OCI-LY7 (cell line): ENCODE data around the gene GALNT14. TPM values are rescaled to one million over a fixed set of nuclear protein-coding genes. Genes with fewer than 3 reads are reported as not detected.

Experiments
- BruUV-seq: library from RNA; stranded (reverse); fragments of 400-500 nt; replicated peaks from 2 replicates; lab custom pipeline; 2021; lab: Mats Ljungman, UMichigan
- CTCF ChIA-PET: fragments of 300-600 bp; sonication (Branson Sonifier 250); formaldehyde crosslinking; loops from one replicate; lab custom pipeline; 2022; ENCODE audit warnings: antibody characterized with exemption; ENCODE audit not compliant: unreplicated experiment; lab: Charles Lee
- POLR2A ChIA-PET: fragments of 300-600 bp; sonication (Branson Sonifier 250); formaldehyde crosslinking; loops from one replicate; lab custom pipeline; 2022; ENCODE audit warnings: antibody characterized with exemption; lab: Charles Lee
- DNase-seq: peaks from one replicate; pipeline ENCODE4 v3.0.0-alpha.2; 2015; ENCODE audit warnings: low spot score
- H2AFZ ChIP-seq: fragments of 200-600 bp; sonication (generic), shearing (Covaris generic); 2 replicates; pipeline ENCODE4 v1.6.1; 2014; ENCODE audit warnings: mild to moderate bottlenecking, antibody characterized with exemption, low read length, moderate library complexity
- H3K27ac ChIP-seq: fragments of 200-600 bp; sonication (generic); 2 replicates; pipeline ENCODE4 v1.5.1; 2014; ENCODE audit warnings: mixed run types, low read depth, mild to moderate bottlenecking, moderate library complexity, low read length, inconsistent platforms; ENCODE audit not compliant: poor library complexity, severe bottlenecking
- H3K36me3 ChIP-seq: fragments of 200-600 bp; sonication (generic); 2 replicates; pipeline ENCODE4 v1.6.1; 2014; ENCODE audit warnings: mild to moderate bottlenecking, antibody characterized with exemption, low read length, moderate library complexity, mixed read lengths; ENCODE audit not compliant: insufficient read depth
- H3K4me1 ChIP-seq: fragments of 200-600 bp; sonication (generic); 2 replicates; pipeline ENCODE4 v1.5.1; 2014; ENCODE audit warnings: mild to moderate bottlenecking, low read length; ENCODE audit not compliant: insufficient read depth, poor library complexity, severe bottlenecking
- H3K4me2 ChIP-seq: fragments of 200-600 bp; sonication (generic); 2 replicates; pipeline ENCODE4 v1.6.1; 2014; ENCODE audit warnings: mild to moderate bottlenecking, low read length
- H3K4me3 ChIP-seq: fragments of 200-600 bp; sonication (generic); 2 replicates; pipeline ENCODE4 v1.5.1; 2014; ENCODE audit warnings: mild to moderate bottlenecking, low read depth, low read length; ENCODE audit not compliant: poor library complexity, severe bottlenecking
- H3K79me2 ChIP-seq: fragments of 200-600 bp; sonication (generic); 2 replicates; pipeline ENCODE4 v1.6.1; 2016; ENCODE audit warnings: low read depth, mild to moderate bottlenecking, low read length, moderate library complexity, mixed read lengths; ENCODE audit not compliant: insufficient read depth
- H3K9me2 ChIP-seq: fragments of 200-600 bp; sonication (generic); 2 replicates; pipeline ENCODE4 v1.6.1; 2016; ENCODE audit warnings: mild to moderate bottlenecking, low read length, mixed read lengths; ENCODE audit not compliant: insufficient read depth
- H3K9me3 ChIP-seq: fragments of 200-600 bp; sonication (generic); 2 replicates; pipeline ENCODE4 v1.6.1; 2014; ENCODE audit warnings: mild to moderate bottlenecking, mixed run types, low read length, mixed read lengths
- H4K20me1 ChIP-seq: fragments of 200-600 bp; sonication (generic); 2 replicates; pipeline ENCODE4 v1.6.1; 2014; ENCODE audit warnings: mild to moderate bottlenecking, antibody characterized with exemption, low read length, moderate library complexity, mixed read lengths; ENCODE audit not compliant: insufficient read depth
- EZH2phosphoT487 ChIP-seq: fragments of 200-600 bp; sonication (generic); IDR thresholded peaks from 2 replicates; pipeline ENCODE4 v1.6.1; 2018; ENCODE audit warnings: low read depth, borderline replicate concordance, mild to moderate bottlenecking, mixed run types, antibody characterized with exemption, low read length, moderate library complexity, mixed read lengths
- intact Hi-C: fragments of 100-400 bp; cut with micrococcal nuclease; formaldehyde crosslinking; loops from one replicate; pipeline ENCODE4 v1.10.0; 2022; ENCODE audit not compliant: unreplicated experiment
- total RNA-seq, 2 experiments: library from RNA; depleted of rRNA in 1 of 2; stranded (reverse); fragments of >200 nt in 1 of 2; shearing (Covaris generic) in 1 of 2; gene quantifications; 2 replicates each; pipeline ENCODE4 v1.2.3, GENCODE V29; 2014 to 2022
- TF ChIP-seq, protein P1 (sequence below): fragments of 200-600 bp; sonication (generic); conservative IDR thresholded peaks from 2 replicates; pipeline ENCODE4 v1.5.1; 2014; ENCODE audit warnings: mild to moderate bottlenecking, antibody characterized with exemption, low read length, moderate library complexity, mixed read lengths

The GALNT14 gene
- total RNA-seq, 2 experiments from 2014 or later, result 14.8 to 25.6 TPM

DNA sequence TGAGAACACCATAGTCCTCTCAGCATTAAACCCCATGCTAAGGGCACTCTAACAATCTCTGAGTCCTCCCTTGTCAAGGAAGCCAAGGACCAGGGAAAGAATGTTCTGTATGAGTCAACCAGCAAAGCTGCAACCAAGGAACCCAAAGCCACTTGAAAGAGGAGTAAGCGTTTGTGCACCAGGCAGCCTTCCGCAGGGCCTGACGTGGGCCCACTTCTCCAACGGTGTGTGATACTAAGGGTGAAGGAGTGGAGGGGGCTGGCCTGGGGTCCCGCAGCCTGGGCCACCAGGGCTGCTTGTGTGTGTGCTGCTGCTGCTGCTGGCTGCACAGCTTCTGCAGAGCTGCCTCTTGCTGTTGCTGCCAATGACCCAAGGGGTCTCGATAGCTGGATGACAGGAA lies 30.1 kb upstream of the GALNT14 start:
- TF ChIP-seq EZH2phosphoT487, result no peak
- TF ChIP-seq, protein P1, sequence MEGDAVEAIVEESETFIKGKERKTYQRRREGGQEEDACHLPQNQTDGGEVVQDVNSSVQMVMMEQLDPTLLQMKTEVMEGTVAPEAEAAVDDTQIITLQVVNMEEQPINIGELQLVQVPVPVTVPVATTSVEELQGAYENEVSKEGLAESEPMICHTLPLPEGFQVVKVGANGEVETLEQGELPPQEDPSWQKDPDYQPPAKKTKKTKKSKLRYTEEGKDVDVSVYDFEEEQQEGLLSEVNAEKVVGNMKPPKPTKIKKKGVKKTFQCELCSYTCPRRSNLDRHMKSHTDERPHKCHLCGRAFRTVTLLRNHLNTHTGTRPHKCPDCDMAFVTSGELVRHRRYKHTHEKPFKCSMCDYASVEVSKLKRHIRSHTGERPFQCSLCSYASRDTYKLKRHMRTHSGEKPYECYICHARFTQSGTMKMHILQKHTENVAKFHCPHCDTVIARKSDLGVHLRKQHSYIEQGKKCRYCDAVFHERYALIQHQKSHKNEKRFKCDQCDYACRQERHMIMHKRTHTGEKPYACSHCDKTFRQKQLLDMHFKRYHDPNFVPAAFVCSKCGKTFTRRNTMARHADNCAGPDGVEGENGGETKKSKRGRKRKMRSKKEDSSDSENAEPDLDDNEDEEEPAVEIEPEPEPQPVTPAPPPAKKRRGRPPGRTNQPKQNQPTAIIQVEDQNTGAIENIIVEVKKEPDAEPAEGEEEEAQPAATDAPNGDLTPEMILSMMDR, result no peak
- Histone ChIP-seq H3K9me3 (no peaks in the 10 kb centered on the region), H3K4me1 (peaks cover 32% of the 10 kb centered on the region), H4K20me1 (no peaks in the 10 kb centered on the region), H3K4me3 (no peak overlapping the region), H3K36me3 (no peaks in the 10 kb centered on the region), H3K79me2 (no peaks in the 10 kb centered on the region), H3K4me2 (no peak overlapping the region), H2AFZ (no peak overlapping the region), H3K27ac (no peak overlapping the region), H3K9me2 (no peaks in the 10 kb centered on the region)
- CTCF ChIA-PET, result no interaction called here
- BruUV-seq, result no TSS peak
- no peak for DNase-seq
- POLR2A ChIA-PET, result interaction anchor here (0.6 kb wide), 1 partner anchor 53 kb away, joined by 4 read pairs; no protein-coding TSS in a partner anchor
- intact Hi-C loops, result no loop called here

- H3K4me3 ChIP-seq, result no peak overlapping the region
- no peaks in the 10 kb centered on the region for H3K9me2 ChIP-seq
- no TSS peak for BruUV-seq
- intact Hi-C loops, result no loop called here
- H2AFZ ChIP-seq, result no peak overlapping the region
- H3K36me3 ChIP-seq, result no peaks in the 10 kb centered on the region
- H3K4me2 ChIP-seq, result no peak overlapping the region
- CTCF ChIA-PET, result no interaction called here
- no peak for TF ChIP-seq EZH2phosphoT487
- TF ChIP-seq, protein P1, result no peak
- H3K9me3 ChIP-seq, result no peaks in the 10 kb centered on the region
- no peak for DNase-seq
- POLR2A ChIA-PET, result interaction anchor here (1.0 to 1.6 kb wide), 2 partner anchors 26 to 306 kb away, joined by 3 read pairs; no protein-coding TSS in a partner anchor
- H3K79me2 ChIP-seq, result no peaks in the 10 kb centered on the region
- H4K20me1 ChIP-seq, result no peaks in the 10 kb centered on the region
- H3K4me1 ChIP-seq, result peaks cover 33% of the 10 kb centered on the region
- no peak overlapping the region for H3K27ac ChIP-seq
Measured at GRCh38 chr2:31166925-31167324, 28.7 kb upstream of the GALNT14 start.

DNA sequence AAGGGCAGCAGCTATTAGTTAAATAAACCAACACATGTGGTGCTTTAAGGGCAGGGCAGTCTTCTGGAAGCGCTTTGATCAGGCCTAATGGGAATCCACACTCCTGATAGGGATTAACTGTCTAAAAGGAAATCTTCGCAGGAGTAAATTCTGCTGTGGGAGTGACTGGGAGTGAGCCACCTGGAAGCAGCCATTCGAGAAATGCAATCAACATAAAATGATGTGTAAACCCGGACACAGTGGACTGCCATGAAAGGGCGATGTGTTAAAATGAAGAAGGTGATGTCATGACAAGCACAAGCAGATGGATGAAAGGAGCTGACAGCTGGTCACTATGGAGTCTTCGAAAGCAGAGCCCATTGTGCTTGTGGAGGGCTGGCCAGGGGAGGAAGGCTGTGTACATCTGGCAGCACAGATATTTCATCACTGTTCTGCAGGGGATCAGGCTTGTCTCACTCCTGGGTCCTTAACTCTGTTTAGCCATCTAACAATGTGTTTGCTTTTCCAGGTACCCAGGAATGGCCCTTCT lies 24.8 kb upstream of the GALNT14 start:
- Histone ChIP-seq H3K4me1 (peaks cover 30% of the 10 kb centered on the region), H3K79me2 (no peaks in the 10 kb centered on the region), H2AFZ (no peak overlapping the region), H4K20me1 (no peaks in the 10 kb centered on the region), H3K9me3 (no peaks in the 10 kb centered on the region), H3K36me3 (no peaks in the 10 kb centered on the region), H3K27ac (no peak overlapping the region), H3K4me2 (no peak overlapping the region), H3K4me3 (no peak overlapping the region), H3K9me2 (no peaks in the 10 kb centered on the region)
- TF ChIP-seq, protein P1, result no peak
- TF ChIP-seq EZH2phosphoT487, result no peak
- CTCF ChIA-PET, result no interaction called here
- BruUV-seq, result no TSS peak
- DNase-seq, result no peak
- POLR2A ChIA-PET, result interaction anchor here (0.6 to 1.6 kb wide), 2 partner anchors 11 to 901 kb away, joined by 7 to 8 read pairs; no protein-coding TSS in a partner anchor
- intact Hi-C loops, result no loop called here
